Body of pancreas (tissue), 4 donors: ENCODE data around the gene TBC1D9B. TPM values are rescaled to one million over a fixed set of nuclear protein-coding genes. Genes with fewer than 3 reads are reported as not detected.

Experiments used
- ATAC-seq: fragments of 150-250 bp; one replicate; pipeline ENCODE4 v1.9.1; 2016
- DNase-seq, 4 donors: peaks; one replicate each; pipeline ENCODE4 v3.0.0-alpha.2; 2019
- H3K27ac ChIP-seq, 4 donors: fragments of 200-600 bp; sonication (generic); 1 replicate in 3 of 4; 2 replicates in 1 of 4; pipeline versions ENCODE4 v1.5.1 to v1.6.1; 2016 to 2019; ENCODE audit warnings: mild to moderate bottlenecking in 1 of 4, mixed read lengths in 1 of 4, moderate library complexity in 1 of 4
- H3K27me3 ChIP-seq, 2 donors: fragments of 200-600 bp; sonication (generic); one replicate each; pipeline ENCODE4 v1.6.0; 2016; ENCODE audit warnings: mild to moderate bottlenecking in 1 of 2
- H3K36me3 ChIP-seq, 2 donors: fragments of 200-600 bp; sonication (generic); replicated peaks in 1 of 2; 2 replicates each; pipeline ENCODE4 v1.5.1; 2016; ENCODE audit warnings: low read depth in 2 of 2; ENCODE audit not compliant: insufficient read depth in 1 of 2
- H3K4me1 ChIP-seq: fragments of 200-600 bp; sonication (generic); one replicate; pipeline ENCODE4 v1.6.0; 2016
- H3K4me3 ChIP-seq, 2 donors: fragments of 200-600 bp; sonication (generic); 1 replicate in 1 of 2; 2 replicates in 1 of 2; pipeline ENCODE4 v1.5.1; 2016 to 2019
- H3K9me3 ChIP-seq, 3 donors: fragments of 200-600 bp; sonication (generic); 1 replicate in 2 of 3; 2 replicates in 1 of 3; pipeline ENCODE4 v1.5.1; 2016
- POLR2A ChIP-seq, 3 donors: fragments of 450-650 bp; IDR thresholded peaks; one replicate each; pipeline ENCODE4 v1.6.1; 2016; ENCODE audit warnings: antibody characterized with exemption in 3 of 3, mild to moderate bottlenecking in 2 of 3
- WGBS, 2 donors: methylation state at CpG; one replicate each; pipeline ENCODE4 v1.1.5; 2017; 5-methylcytosine and 5-hydroxymethylcytosine counted together
- intact Hi-C: fragments of 100-400 bp; cut with DNase I; formaldehyde crosslinking; loops from one replicate; pipeline ENCODE4 v1.15.1; 2023
- total RNA-seq, 2 donors: library from RNA; depleted of rRNA; stranded (reverse); fragments of >200 nt; gene quantifications; one replicate each; pipeline ENCODE4 v1.1.0, GENCODE V29; 2016
- TF ChIP-seq, protein P1 (sequence below), 7 experiments: fragments of 450-650 bp in 4 of 7; fragments of 200-600 bp in 3 of 7; sonication (generic) in 3 of 7; IDR thresholded peaks; one replicate each; pipeline ENCODE4 v1.5.1; 2016 to 2019; ENCODE audit warnings: antibody characterized with exemption in 7 of 7

TBC1D9B gene
- total RNA-seq, 2 donors from 2014 or later = 69.8 to 121 TPM

DNA sequence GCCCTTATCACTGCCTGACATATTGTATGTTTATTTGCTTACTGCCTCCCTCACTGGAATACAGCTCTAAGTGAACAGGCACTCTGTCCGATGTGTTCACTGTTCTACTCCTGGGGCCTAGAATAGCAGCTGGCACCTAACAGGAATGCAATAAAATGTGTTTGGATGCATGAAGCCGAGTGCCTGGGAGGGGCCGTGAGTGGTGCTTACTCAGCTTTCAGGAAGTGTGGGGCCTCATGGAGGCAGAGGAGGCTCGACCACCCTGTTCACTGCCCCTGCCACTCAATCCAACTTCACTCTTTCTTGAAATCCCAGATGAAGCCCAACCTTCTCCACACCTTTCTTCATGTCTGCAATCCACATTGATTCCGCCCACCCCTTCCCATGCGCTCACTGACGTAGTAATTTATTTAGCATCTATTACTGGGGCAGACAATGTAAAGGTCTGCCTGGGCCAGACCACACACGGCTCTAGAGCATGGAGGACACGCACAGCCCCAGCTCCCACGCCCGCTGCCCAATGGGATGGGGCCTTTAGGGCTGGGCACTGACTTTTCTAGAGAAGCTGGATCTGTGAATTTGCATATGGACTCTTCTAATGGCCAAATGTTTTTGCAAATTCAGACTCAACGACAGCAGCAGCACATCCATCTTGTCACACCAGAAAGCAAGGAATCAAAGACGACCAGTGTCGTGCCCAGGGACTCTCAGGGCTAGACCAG, 21.3 kb downstream of the TBC1D9B start:
- no peak overlapping the region for H3K27ac ChIP-seq

DNA sequence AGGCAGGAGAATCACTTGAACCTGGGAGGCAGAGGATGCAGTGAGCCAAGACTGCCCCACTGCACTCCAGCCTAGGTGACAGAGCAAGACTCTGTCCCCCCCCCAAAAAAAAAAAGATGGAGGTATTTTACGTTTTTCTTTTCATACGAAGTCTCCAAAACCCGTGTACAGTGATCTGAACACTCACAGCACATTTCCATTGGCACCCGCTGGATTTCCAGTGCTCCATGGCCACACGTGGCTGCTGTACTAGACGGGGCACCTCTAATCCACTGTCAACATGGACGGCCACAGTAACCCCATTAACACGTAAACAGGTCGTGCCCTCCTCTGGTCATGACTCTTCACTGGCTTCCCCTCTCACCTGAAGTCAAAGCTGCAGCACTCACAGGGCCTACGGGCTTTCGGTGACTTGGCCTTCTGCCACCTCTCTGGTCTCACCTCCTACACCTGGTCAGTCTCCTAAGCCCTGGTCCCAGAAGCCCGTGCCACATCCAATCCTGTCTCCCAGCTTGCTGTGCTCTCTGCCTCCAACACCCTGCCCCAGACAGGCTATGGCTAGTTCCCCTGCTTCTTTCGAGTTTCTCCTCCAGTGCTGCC, 22.1 kb downstream of the TBC1D9B start:
- no peak for DNase-seq
- intact Hi-C loops = no loop called here
- Histone ChIP-seq H3K27ac (no peak overlapping the region), H3K27me3 (no peaks in the 10 kb centered on the region), H3K9me3 (no peaks in the 10 kb centered on the region), H3K4me1 (no peaks in the 10 kb centered on the region), H3K4me3 (no peak overlapping the region), H3K36me3 (peaks cover 10% of the 10 kb centered on the region in 2 donors)
- no peak for ATAC-seq
- WGBS, 2 donors = 96 to 98% methylated on average over 13 of the region's 13 CpGs
- TF ChIP-seq, protein P1, sequence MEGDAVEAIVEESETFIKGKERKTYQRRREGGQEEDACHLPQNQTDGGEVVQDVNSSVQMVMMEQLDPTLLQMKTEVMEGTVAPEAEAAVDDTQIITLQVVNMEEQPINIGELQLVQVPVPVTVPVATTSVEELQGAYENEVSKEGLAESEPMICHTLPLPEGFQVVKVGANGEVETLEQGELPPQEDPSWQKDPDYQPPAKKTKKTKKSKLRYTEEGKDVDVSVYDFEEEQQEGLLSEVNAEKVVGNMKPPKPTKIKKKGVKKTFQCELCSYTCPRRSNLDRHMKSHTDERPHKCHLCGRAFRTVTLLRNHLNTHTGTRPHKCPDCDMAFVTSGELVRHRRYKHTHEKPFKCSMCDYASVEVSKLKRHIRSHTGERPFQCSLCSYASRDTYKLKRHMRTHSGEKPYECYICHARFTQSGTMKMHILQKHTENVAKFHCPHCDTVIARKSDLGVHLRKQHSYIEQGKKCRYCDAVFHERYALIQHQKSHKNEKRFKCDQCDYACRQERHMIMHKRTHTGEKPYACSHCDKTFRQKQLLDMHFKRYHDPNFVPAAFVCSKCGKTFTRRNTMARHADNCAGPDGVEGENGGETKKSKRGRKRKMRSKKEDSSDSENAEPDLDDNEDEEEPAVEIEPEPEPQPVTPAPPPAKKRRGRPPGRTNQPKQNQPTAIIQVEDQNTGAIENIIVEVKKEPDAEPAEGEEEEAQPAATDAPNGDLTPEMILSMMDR (IDR thresholded peaks at IDR 0.05) = no peak
- TF ChIP-seq POLR2A (IDR thresholded peaks at IDR 0.05) = no peak

More for the DNA sequence above, 21.3 kb downstream of the TBC1D9B start:
- ATAC-seq = no peak
- H3K36me3 ChIP-seq = peaks cover 10 to 15% of the 10 kb centered on the region in 2 donors
- WGBS, 2 donors = 92 to 95% methylated on average over 14 of the region's 14 CpGs
- no peak for TF ChIP-seq POLR2A (IDR thresholded peaks at IDR 0.05)
- TF ChIP-seq, protein P1 (IDR thresholded peaks at IDR 0.05) = no peak
- no peaks in the 10 kb centered on the region for H3K9me3 ChIP-seq
- no peaks in the 10 kb centered on the region for H3K27me3 ChIP-seq
- intact Hi-C loops = no loop called here
- H3K4me1 ChIP-seq = no peaks in the 10 kb centered on the region
- no peak overlapping the region for H3K4me3 ChIP-seq
- no peak for DNase-seq

DNA sequence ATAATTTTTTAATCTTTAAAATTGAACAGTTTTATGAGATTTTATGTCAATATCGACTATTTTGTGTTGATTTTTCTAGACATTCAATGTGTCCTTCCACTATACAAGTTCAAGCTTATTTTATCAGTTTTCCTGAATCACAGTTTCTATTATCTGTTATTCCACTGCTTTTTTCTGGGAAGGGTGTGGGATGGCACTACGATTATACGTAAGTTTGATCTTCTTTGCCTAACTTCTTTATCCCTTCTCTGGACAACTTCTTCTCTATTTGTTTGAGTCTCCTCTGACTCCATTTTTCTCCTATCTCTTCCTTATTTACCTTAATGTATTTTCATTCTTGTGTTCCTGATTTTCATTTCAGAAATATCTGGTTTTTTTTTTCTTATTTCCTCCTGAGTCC, 24.5 kb downstream of the TBC1D9B start:
- Histone ChIP-seq H3K27me3 (no peaks in the 10 kb centered on the region), H3K9me3 (no peaks in the 10 kb centered on the region), H3K36me3 (peaks cover 4 to 7% of the 10 kb centered on the region in 2 donors), H3K4me3 (no peak overlapping the region), H3K4me1 (no peaks in the 10 kb centered on the region), H3K27ac (no peak overlapping the region)
- DNase-seq (no peak), ATAC-seq (no peak)
- intact Hi-C loops = no loop called here
- no peak for TF ChIP-seq POLR2A (IDR thresholded peaks at IDR 0.05)
- TF ChIP-seq, protein P1 (IDR thresholded peaks at IDR 0.05) = no peak
- 99 to 100% methylated on average over 3 of the region's 3 CpGs for WGBS, 2 donors

DNA sequence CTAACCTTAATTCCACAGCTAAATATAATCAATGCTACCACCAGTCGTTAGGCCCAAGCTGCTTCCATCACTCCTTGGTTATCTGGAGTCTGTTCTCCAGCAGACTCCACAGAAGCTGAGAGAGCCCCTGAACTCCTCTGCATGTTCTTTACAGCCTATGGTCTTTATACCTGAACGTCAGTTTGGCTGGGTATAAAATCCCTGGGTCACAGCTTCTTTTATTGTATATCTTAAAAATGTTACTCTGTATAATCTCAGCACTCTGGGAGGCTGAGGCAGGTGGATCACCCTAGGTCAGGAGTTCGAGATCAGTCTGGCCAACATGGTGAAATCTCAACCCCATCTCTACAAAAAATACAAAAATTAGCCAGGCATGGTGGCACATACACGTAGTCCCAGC, 25.4 kb downstream of the TBC1D9B start:
- Histone ChIP-seq H3K4me1 (no peaks in the 10 kb centered on the region), H3K36me3 (peaks cover 4 to 7% of the 10 kb centered on the region in 2 donors), H3K27ac (no peak overlapping the region), H3K4me3 (no peak overlapping the region), H3K9me3 (no peaks in the 10 kb centered on the region), H3K27me3 (no peaks in the 10 kb centered on the region)
- 84 to 98% methylated on average over 4 of the region's 4 CpGs for WGBS, 2 donors
- intact Hi-C loops = no loop called here
- ATAC-seq = no peak
- TF ChIP-seq, protein P1 (IDR thresholded peaks at IDR 0.05) = no peak
- no peak for TF ChIP-seq POLR2A (IDR thresholded peaks at IDR 0.05)
- no peak for DNase-seq
